K562 (cell line): ENCODE data around the gene SLC19A1. TPM values are rescaled to one million over a fixed set of nuclear protein-coding genes. Genes with fewer than 3 reads are reported as not detected.

Source experiments
- ATAC-seq: fragments of 200-7000 bp; cut with Tn5 transposase; 3 replicates; pipeline ENCODE4 v1.9.1; 2020; ENCODE audit warnings: moderate library complexity
- BruUV-seq: library from RNA; stranded (reverse); fragments of 400-500 nt; replicated peaks from 2 replicates; lab custom pipeline; 2021; lab: Mats Ljungman, UMichigan
- CTCF ChIA-PET: fragments of 300-600 bp; formaldehyde crosslinking; extraction: SDS; loops from one replicate; lab custom pipeline; 2021; ENCODE audit warnings: low intra/inter-chr PET ratio; lab: Yijun Ruan, JAX
- POLR2A ChIA-PET: fragments of 300-600, 350-650 bp; sonication (Branson Sonifier 250); formaldehyde crosslinking; extraction: SDS; loops from one replicate; lab custom pipeline; 2021; ENCODE audit warnings: antibody characterized with exemption, inconsistent platforms; lab: Yijun Ruan, JAX
- DNase-seq, 4 experiments: peaks; one replicate each; pipeline versions ENCODE4 v3.0.0 to v3.0.0-alpha.2; 2011 to 2018; ENCODE audit warnings: low spot score in 3 of 4, mixed read lengths in 3 of 4; ENCODE audit errors: extremely low read depth in 1 of 4
- FAIRE-seq: peaks from 2 replicates; lab custom pipeline; 2011; peaks lifted over from hg19 to GRCh38; lab: Jason Lieb, UNC
- H2AFZ ChIP-seq: 2 replicates; pipeline ENCODE4 v1.6.0; 2011; ENCODE audit warnings: low read depth, low read length, control low read depth, inconsistent platforms
- H3K27ac ChIP-seq: fragments of 200-600 bp; 3 replicates; pipeline ENCODE4 v1.8.0; 2011; ENCODE audit warnings: low read depth, mild to moderate bottlenecking, control low read depth, inconsistent platforms, low read length, moderate library complexity, mixed read lengths; ENCODE audit errors: extremely low read depth
- H3K27me3 ChIP-seq, 2 experiments: fragments of 300-600 bp in 1 of 2; 2 replicates in 1 of 2; 3 replicates in 1 of 2; pipeline versions ENCODE4 v1.6.0 to v1.8.0; 2011; ENCODE audit warnings: inconsistent platforms in 2 of 2, low read length in 2 of 2, mild to moderate bottlenecking in 1 of 2, mixed read lengths in 1 of 2, moderate library complexity in 1 of 2; ENCODE audit not compliant: control insufficient read depth in 2 of 2, insufficient read depth in 2 of 2
- H3K36me3 ChIP-seq: fragments of 300-600 bp; 3 replicates; pipeline ENCODE4 v1.8.0; 2011; ENCODE audit warnings: mild to moderate bottlenecking, low read length, inconsistent platforms; ENCODE audit not compliant: control insufficient read depth, insufficient read depth
- H3K4me1 ChIP-seq, 2 experiments: fragments of 200-600 bp in 1 of 2; replicated peaks in 1 of 2; 2 replicates in 1 of 2; 3 replicates in 1 of 2; pipeline versions ENCODE4 v1.5.1 to v1.8.0; 2011; ENCODE audit warnings: inconsistent platforms in 2 of 2, low read length in 2 of 2, mild to moderate bottlenecking in 1 of 2, mixed read lengths in 1 of 2, moderate library complexity in 1 of 2; ENCODE audit not compliant: control insufficient read depth in 2 of 2, insufficient read depth in 2 of 2
- H3K4me2 ChIP-seq: 2 replicates; pipeline ENCODE4 v1.6.1; 2011; ENCODE audit warnings: low read length, control low read depth, inconsistent platforms, mixed read lengths; ENCODE audit not compliant: insufficient read depth
- H3K4me3 ChIP-seq: fragments of 200-600 bp; sonication (generic), shearing (Covaris generic); 2 replicates; pipeline ENCODE4 v1.5.1; 2016; ENCODE audit warnings: control low read depth, inconsistent platforms
- H3K79me2 ChIP-seq: fragments of 200-600 bp; 3 replicates; pipeline ENCODE4 v1.8.0; 2011; ENCODE audit warnings: low read length, inconsistent platforms; ENCODE audit not compliant: control insufficient read depth, insufficient read depth
- H3K9ac ChIP-seq, 2 experiments: 2 replicates each; pipeline versions ENCODE4 v1.6.0 to v1.6.1; 2011; ENCODE audit warnings: low read depth in 2 of 2, low read length in 2 of 2, control low read depth in 1 of 2, inconsistent platforms in 1 of 2, mild to moderate bottlenecking in 1 of 2, mixed read lengths in 1 of 2; ENCODE audit not compliant: insufficient read depth in 1 of 2
- H3K9me1 ChIP-seq: one replicate; pipeline ENCODE4 v1.6.0; 2011; ENCODE audit warnings: inconsistent platforms, mild to moderate bottlenecking, low read length, moderate library complexity; ENCODE audit not compliant: control insufficient read depth, insufficient read depth
- H3K9me3 ChIP-seq: replicated peaks from 2 replicates; pipeline ENCODE4 v1.5.1; 2011; ENCODE audit warnings: low read depth, low read length, inconsistent platforms; ENCODE audit not compliant: control insufficient read depth, insufficient read depth
- H4K20me1 ChIP-seq: replicated peaks from 2 replicates; pipeline ENCODE4 v1.6.1; 2011; ENCODE audit warnings: low read length, inconsistent platforms, mixed read lengths; ENCODE audit not compliant: control insufficient read depth, insufficient read depth
- CCNT2 ChIP-seq: IDR thresholded peaks from 2 replicates; pipeline ENCODE4 v1.6.1; 2011; ENCODE audit warnings: borderline replicate concordance, low read depth, mild to moderate bottlenecking, moderate library complexity, mixed read lengths, low read length; ENCODE audit not compliant: insufficient read length; ENCODE audit errors: extremely low read depth
- CTCFL ChIP-seq: IDR thresholded peaks from 2 replicates; pipeline ENCODE4 v1.6.1; 2011; ENCODE audit warnings: borderline replicate concordance, low read depth, mild to moderate bottlenecking, moderate library complexity, low read length; ENCODE audit not compliant: insufficient read depth, poor library complexity, severe bottlenecking
- DACH1 ChIP-seq: fragments of 450-650 bp; IDR thresholded peaks from 2 replicates; pipeline ENCODE4 v1.6.1; 2018; ENCODE audit not compliant: partially characterized antibody
- EHMT2 ChIP-seq: fragments of 450-650 bp; IDR thresholded peaks from 2 replicates; pipeline ENCODE4 v1.6.1; 2018; ENCODE audit warnings: antibody characterized with exemption
- GABPB2 ChIP-seq: fragments of 250-450 bp; sonication (Bioruptor Pico); conservative IDR thresholded peaks from 2 replicates; pipeline ENCODE4 v1.5.1; 2021; ENCODE audit warnings: mild to moderate bottlenecking
- HDAC3 ChIP-seq: fragments of 450-650 bp; IDR thresholded peaks from 2 replicates; pipeline ENCODE4 v1.6.1; 2018; ENCODE audit warnings: borderline replicate concordance, mild to moderate bottlenecking, moderate library complexity; ENCODE audit not compliant: partially characterized antibody
- HOXB6 ChIP-seq: fragments of 250-450 bp; sonication (Bioruptor Pico); IDR thresholded peaks from 2 replicates; pipeline ENCODE4 v1.5.1; 2022; ENCODE audit warnings: mild to moderate bottlenecking, borderline replicate concordance
- KDM2B ChIP-seq: fragments of 250-450 bp; sonication (Bioruptor Pico); IDR thresholded peaks from 2 replicates; pipeline ENCODE4 v1.8.0; 2021; ENCODE audit warnings: mild to moderate bottlenecking, moderate library complexity
- MCM5 ChIP-seq: fragments of 450-650 bp; IDR thresholded peaks from 2 replicates; pipeline ENCODE4 v1.6.1; 2016; ENCODE audit warnings: low read depth
- SAFB ChIP-seq: fragments of 200-400 bp; formaldehyde crosslinking; IDR thresholded peaks from 2 replicates; pipeline ENCODE4 v1.6.1; 2017; ENCODE audit warnings: low read depth, low read length, borderline replicate concordance
- STAG1 ChIP-seq: sonication (generic); formaldehyde crosslinking; IDR thresholded peaks from 2 replicates; pipeline ENCODE4 v1.5.0; 2020; ENCODE audit warnings: missing genetic modification reagents, borderline replicate concordance
- ZBTB11 ChIP-seq, 3 experiments: fragments of 200-800 bp in 1 of 3; fragments of 250-450 bp in 1 of 3; fragments of 450-650 bp in 1 of 3; sonication (Bioruptor Pico) in 1 of 3; sonication (Bioruptor generic) in 1 of 3; formaldehyde crosslinking in 1 of 3; IDR thresholded peaks; 2 replicates each; pipeline versions ENCODE4 v1.6.1 to v1.8.0; 2016 to 2022; ENCODE audit warnings: mild to moderate bottlenecking in 2 of 3, missing genetic modification characterization in 2 of 3, missing compliant biosample characterization in 1 of 3, moderate library complexity in 1 of 3
- WGBS: fragments of 100-300 bp; shearing (Covaris generic); methylation state at CpG from one replicate; pipeline ENCODE4 v1.1.6; 2016; ENCODE audit warnings: low coverage, mixed read lengths; ENCODE audit not compliant: insufficient coverage; ENCODE audit errors: missing lambda C conversion rate; 5-methylcytosine and 5-hydroxymethylcytosine counted together
- in situ Hi-C: fragments of 300-500 bp; cut with MboI; formaldehyde crosslinking; loops from 4 replicates; pipeline ENCODE4 v1.15.0; 2018; ENCODE audit warnings: inconsistent platforms, mixed read lengths
- intact Hi-C: fragments of 100-400 bp; cut with micrococcal nuclease; formaldehyde crosslinking; loops from 2 replicates; pipeline ENCODE4 v1.14.2; 2022
- polyA plus RNA-seq, 8 experiments: library from polyadenylated mRNA; depleted of rRNA in 4 of 8; stranded (reverse) in 5 of 8; unstranded in 3 of 8; fragments of >200 nt; fragmentation: Nextera tagmentation in 2 of 8; fragmentation: Illumina TruSeq in 1 of 8; extraction: Ambion mirVana in 2 of 8; extraction: Trizol in 1 of 8; gene quantifications; 2 replicates each; pipeline versions ENCODE4 v1.2.1 to v1.2.3, GENCODE V29; 2011 to 2014; ENCODE audit warnings: inconsistent platforms in 1 of 8, missing spikeins in 1 of 8
- total RNA-seq, 7 experiments: library from RNA; depleted of rRNA in 6 of 7; stranded (reverse); fragments of >200 nt in 6 of 7; fragmentation: Illumina TruSeq in 2 of 7; extraction: Trizol in 2 of 7; gene quantifications; 2 replicates each; pipeline versions ENCODE4 v1.2.1 to v1.2.3, GENCODE V29; 2011 to 2021; ENCODE audit warnings: low replicate concordance in 1 of 7
- TF ChIP-seq, protein P1 (sequence below): fragments of 450-650 bp; IDR thresholded peaks from 2 replicates; pipeline ENCODE4 v1.6.1; 2017; ENCODE audit warnings: mild to moderate bottlenecking, moderate library complexity

Gene SLC19A1
- total and polyA plus RNA-seq, 9 of the 15 experiments (the other 6 are each of a cell fraction or from before 2014, with no cell fraction given): 0.65 to 88.7 (median 12.0) TPM

GRCh38 chr21:45554477-45555175 lies 12.4 kb upstream of the SLC19A1 start:
- Histone ChIP-seq H3K4me1 (peaks cover 16 to 63% of the 10 kb centered on the region in 2 experiments; a peak in 3 of 5 replicates), H3K9ac (peak overlapping the region; percentile 31 to 83; a peak in 2 of 4 replicates), H3K4me3 (peak overlapping the region; percentile 45), H3K36me3 (no peaks in the 10 kb centered on the region), H3K27me3 (peaks cover 20 to 36% of the 10 kb centered on the region in 2 experiments), H3K9me1 (no peaks in the 10 kb centered on the region), H3K9me3 (no peaks in the 10 kb centered on the region), H3K4me2 (peak overlapping the region; percentile 82), H4K20me1 (no peaks in the 10 kb centered on the region), H3K27ac (no peak overlapping the region), H2AFZ (peak overlapping the region; percentile 92), H3K79me2 (no peaks in the 10 kb centered on the region)
- FAIRE-seq (peak; percentile 75), DNase-seq (peak; percentile 88 to 93 (median 92)), ATAC-seq (peak; percentile 81)
- in situ Hi-C loops: loop anchor here (5.0 kb wide), 2 partner anchors 43 to 263 kb away; no protein-coding TSS in a partner anchor
- ChIA-PET POLR2A (no interaction called here), CTCF (interaction anchor here (0.6 to 3.1 kb wide), 4 partner anchors 42 to 700 kb away, joined by 3 to 33 read pairs (median 12); no protein-coding TSS in a partner anchor)
- intact Hi-C loops: no loop called here
- 2% methylated on average over 34 of the region's 53 CpGs for WGBS
- no TSS peak for BruUV-seq
- TF ChIP-seq, protein P1, sequence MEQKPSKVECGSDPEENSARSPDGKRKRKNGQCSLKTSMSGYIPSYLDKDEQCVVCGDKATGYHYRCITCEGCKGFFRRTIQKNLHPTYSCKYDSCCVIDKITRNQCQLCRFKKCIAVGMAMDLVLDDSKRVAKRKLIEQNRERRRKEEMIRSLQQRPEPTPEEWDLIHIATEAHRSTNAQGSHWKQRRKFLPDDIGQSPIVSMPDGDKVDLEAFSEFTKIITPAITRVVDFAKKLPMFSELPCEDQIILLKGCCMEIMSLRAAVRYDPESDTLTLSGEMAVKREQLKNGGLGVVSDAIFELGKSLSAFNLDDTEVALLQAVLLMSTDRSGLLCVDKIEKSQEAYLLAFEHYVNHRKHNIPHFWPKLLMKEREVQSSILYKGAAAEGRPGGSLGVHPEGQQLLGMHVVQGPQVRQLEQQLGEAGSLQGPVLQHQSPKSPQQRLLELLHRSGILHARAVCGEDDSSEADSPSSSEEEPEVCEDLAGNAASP: no peak
- TF ChIP-seq KDM2B (CRISPR knock-in tag) (peak; percentile 40; the same call in 1 of the 2 replicates), ZBTB11 (CRISPR knock-in tag; IDR thresholded peaks at IDR 0.05) (no peak), HOXB6 (CRISPR knock-in tag) (no peak), MCM5 (no peak), GABPB2 (CRISPR knock-in tag) (no peak), CTCFL (peak; percentile 76), DACH1 (no peak), CCNT2 (peak; percentile 24), STAG1 (peak; percentile 42; the same call in 1 of the 2 replicates), SAFB (peak; percentile 80), EHMT2 (no peak), HDAC3 (no peak)
